Colonic mucosa (tissue), 4 donors: ENCODE results near the gene UNC79. TPM values are rescaled to one million over a fixed set of nuclear protein-coding genes. Genes with fewer than 3 reads are reported as not detected.

ENCODE experiments used
- DNase-seq: peaks from one replicate; pipeline ENCODE4 v3.0.0-alpha.2; 2020
- H3K27ac ChIP-seq: fragments of 200-600 bp; one replicate; pipeline ENCODE4 v1.8.0; 2021
- H3K27me3 ChIP-seq: fragments of 200-600 bp; one replicate; pipeline ENCODE4 v1.8.0; 2021
- H3K36me3 ChIP-seq: fragments of 200-600 bp; one replicate; pipeline ENCODE4 v1.8.0; 2021
- H3K4me1 ChIP-seq: fragments of 200-600 bp; one replicate; pipeline ENCODE4 v1.8.0; 2021; ENCODE audit warnings: mild to moderate bottlenecking
- H3K4me3 ChIP-seq: fragments of 200-600 bp; one replicate; pipeline ENCODE4 v1.8.0; 2021
- H3K9ac ChIP-seq, 2 donors: one replicate each; pipeline ENCODE4 v1.7.0; 2013; ENCODE audit warnings: control low read depth in 2 of 2, low read depth in 2 of 2, low read length in 2 of 2
- H3K9me3 ChIP-seq: fragments of 200-600 bp; one replicate; pipeline ENCODE4 v1.8.0; 2021
- CTCF ChIP-seq: fragments of 200-600 bp; IDR thresholded peaks from one replicate; pipeline ENCODE4 v1.8.0; 2022; ENCODE audit warnings: antibody characterized with exemption, mild to moderate bottlenecking
- intact Hi-C: fragments of 100-400 bp; cut with DNase I; formaldehyde crosslinking; loops from one replicate; pipeline ENCODE4 v1.14.1; 2022
- total RNA-seq, 2 donors: library from RNA; stranded (reverse); fragmentation: NEBNext Ultra II Directional in 1 of 2; extraction: Animal tissue kit (Norgen Biotek cat#: 25700) in 1 of 2; gene quantifications; one replicate each; pipeline ENCODE4 v1.2.1, GENCODE V29; 2021
- donor health status: healthy.
- donor health status: DM: no; HTN: no; CAD: no.
- donor health status: DM: no; HTN: no; CAD: no.

Gene UNC79
- total RNA-seq, 2 donors from 2014 or later: 0.17 to 0.21 TPM

DNA sequence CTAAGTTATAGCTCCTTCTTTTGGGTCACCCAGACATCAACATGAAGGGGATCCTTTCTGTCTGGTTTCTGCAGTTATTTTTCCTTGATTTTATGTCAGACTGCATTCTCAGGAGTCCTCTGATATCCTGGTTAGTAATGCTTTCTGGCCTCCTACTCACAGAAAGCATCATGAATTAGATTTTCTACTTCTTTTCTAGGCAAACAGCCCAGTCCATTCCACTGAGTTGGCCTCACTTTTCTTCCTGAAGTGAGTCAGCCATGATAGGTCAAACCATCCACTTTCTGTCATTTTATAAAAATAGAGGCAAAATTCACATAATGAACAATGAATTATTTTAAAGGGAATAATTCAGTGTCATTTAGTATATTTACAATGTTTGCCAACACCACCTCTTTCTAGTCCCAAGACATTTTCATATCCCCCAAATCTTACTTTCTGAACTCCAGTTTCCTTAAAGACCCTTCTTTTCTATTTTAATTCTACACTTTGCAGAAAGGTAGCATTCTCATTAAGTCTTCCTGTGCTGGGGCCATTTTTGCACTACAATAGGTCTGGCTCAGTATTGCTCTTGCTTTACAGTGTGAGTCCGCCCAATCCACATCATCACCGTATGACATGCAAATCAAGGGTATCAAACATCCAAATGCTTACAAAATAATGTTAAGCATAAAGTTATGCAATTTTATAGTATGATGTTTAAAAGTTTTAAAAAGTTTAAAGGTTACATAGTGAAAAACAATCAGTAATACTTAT lies 95.1 kb downstream of the UNC79 start:
- Histone ChIP-seq H3K27ac (no peak overlapping the region), H3K9ac (no peak overlapping the region), H3K9me3 (no peaks in the 10 kb centered on the region), H3K4me3 (no peak overlapping the region), H3K36me3 (no peaks in the 10 kb centered on the region), H3K27me3 (no peaks in the 10 kb centered on the region), H3K4me1 (no peaks in the 10 kb centered on the region)
- TF ChIP-seq CTCF: no peak
- intact Hi-C loops: no loop called here
- no peak for DNase-seq

DNA sequence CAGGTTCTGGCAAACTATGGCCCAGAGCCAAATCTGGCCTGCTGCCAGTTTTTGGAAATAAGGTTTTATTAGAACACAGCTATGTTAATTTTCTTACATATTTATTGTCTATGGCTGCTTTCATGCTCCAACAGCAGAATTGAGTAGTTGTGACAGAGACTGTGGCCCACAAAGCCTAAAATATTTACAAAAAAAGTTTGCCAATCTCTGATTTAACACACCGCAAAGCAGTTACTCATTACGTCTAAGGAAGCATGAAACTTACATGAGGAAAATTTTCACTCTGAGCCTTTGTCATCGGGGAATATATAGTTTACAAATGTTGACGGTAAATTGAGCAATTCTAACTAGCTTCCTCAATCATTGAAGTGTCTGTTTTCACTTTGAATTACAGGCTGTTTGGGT lies 96.5 kb downstream of the UNC79 start:
- no peak for TF ChIP-seq CTCF
- no peak for DNase-seq
- intact Hi-C loops: no loop called here

GRCh38 chr14:93528884-93529558 lies 98.3 kb downstream of the UNC79 start:
- no peaks in the 10 kb centered on the region for H3K27me3 ChIP-seq
- no peak overlapping the region for H3K9ac ChIP-seq
- DNase-seq: no peak
- no peaks in the 10 kb centered on the region for H3K4me1 ChIP-seq
- H3K36me3 ChIP-seq: no peaks in the 10 kb centered on the region
- no peaks in the 10 kb centered on the region for H3K9me3 ChIP-seq
- no peak overlapping the region for H3K27ac ChIP-seq
- intact Hi-C loops: no loop called here
- TF ChIP-seq CTCF: no peak
- H3K4me3 ChIP-seq: no peak overlapping the region

More for the DNA sequence above, 96.5 kb downstream of the UNC79 start:
- no peak overlapping the region for H3K4me3 ChIP-seq
- H3K9ac ChIP-seq: no peak overlapping the region
- no peaks in the 10 kb centered on the region for H3K27me3 ChIP-seq
- H3K4me1 ChIP-seq: no peaks in the 10 kb centered on the region
- no peaks in the 10 kb centered on the region for H3K9me3 ChIP-seq
- H3K36me3 ChIP-seq: no peaks in the 10 kb centered on the region
- H3K27ac ChIP-seq: no peak overlapping the region

DNA sequence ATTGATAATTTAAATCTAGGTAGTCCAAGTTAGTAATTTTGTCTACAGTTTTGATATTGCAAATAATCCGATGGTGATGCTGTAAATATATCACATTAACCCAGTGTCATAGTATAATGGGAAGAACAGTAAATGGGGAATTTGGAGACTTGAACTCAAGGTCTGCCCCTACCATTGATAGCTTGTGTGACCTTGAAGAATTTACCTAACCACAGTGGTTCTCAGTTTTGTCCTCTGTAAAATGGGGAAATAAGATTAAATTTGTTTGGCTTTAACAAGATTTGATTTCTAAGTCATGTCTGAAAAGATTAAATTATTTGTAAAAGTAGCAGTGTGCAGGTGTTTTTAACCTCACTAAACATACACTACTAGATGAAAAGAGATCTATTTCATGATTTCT lies 100.9 kb downstream of the UNC79 start:
- TF ChIP-seq CTCF: no peak
- no peak overlapping the region for H3K9ac ChIP-seq
- DNase-seq: no peak
- H3K27ac ChIP-seq: no peak overlapping the region
- intact Hi-C loops: no loop called here
- H3K36me3 ChIP-seq: no peaks in the 10 kb centered on the region
- H3K4me3 ChIP-seq: no peak overlapping the region
- H3K4me1 ChIP-seq: no peaks in the 10 kb centered on the region
- no peaks in the 10 kb centered on the region for H3K9me3 ChIP-seq
- H3K27me3 ChIP-seq: no peaks in the 10 kb centered on the region

GRCh38 chr14:93532541-93532940 lies 101.8 kb downstream of the UNC79 start:
- no peaks in the 10 kb centered on the region for H3K4me1 ChIP-seq
- TF ChIP-seq CTCF: no peak

More at GRCh38 chr14:93532541-93532940, 101.8 kb downstream of the UNC79 start:
- intact Hi-C loops: no loop called here
- no peak for DNase-seq
- no peak overlapping the region for H3K4me3 ChIP-seq
- H3K27ac ChIP-seq: no peak overlapping the region
- H3K36me3 ChIP-seq: no peaks in the 10 kb centered on the region
- H3K9ac ChIP-seq: no peak overlapping the region
- no peaks in the 10 kb centered on the region for H3K9me3 ChIP-seq
- H3K27me3 ChIP-seq: no peaks in the 10 kb centered on the region
